GM12874 (cell line): ENCODE results near the gene WDR36.

Source experiments
- TF ChIP-seq, protein P1 (sequence below): IDR thresholded peaks from 2 replicates; pipeline ENCODE4 v1.5.1; 2011; ENCODE audit warnings: low read depth, mild to moderate bottlenecking, control low read depth, low read length, moderate library complexity; ENCODE audit not compliant: insufficient read depth

Gene WDR36

DNA sequence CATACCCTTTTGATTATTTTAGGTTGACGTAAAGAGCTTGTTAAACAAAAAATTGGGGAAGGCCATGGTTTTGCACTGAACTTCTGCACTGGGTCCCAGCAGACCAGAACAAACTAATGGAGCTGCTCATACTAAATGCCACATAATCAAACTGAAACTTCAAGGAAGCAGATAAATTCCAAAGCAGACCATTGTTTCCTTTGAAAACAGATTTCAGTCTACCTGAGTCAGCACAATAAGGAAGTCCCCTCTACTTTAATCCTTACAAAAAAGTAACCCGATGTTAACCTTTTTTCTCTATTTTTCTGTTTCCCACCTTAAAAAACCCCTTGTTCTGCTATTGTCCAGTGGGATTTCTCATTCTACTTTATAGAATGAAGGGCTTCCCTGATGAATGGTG is 39.2 kb downstream of the WDR36 start:
- TF ChIP-seq, protein P1, sequence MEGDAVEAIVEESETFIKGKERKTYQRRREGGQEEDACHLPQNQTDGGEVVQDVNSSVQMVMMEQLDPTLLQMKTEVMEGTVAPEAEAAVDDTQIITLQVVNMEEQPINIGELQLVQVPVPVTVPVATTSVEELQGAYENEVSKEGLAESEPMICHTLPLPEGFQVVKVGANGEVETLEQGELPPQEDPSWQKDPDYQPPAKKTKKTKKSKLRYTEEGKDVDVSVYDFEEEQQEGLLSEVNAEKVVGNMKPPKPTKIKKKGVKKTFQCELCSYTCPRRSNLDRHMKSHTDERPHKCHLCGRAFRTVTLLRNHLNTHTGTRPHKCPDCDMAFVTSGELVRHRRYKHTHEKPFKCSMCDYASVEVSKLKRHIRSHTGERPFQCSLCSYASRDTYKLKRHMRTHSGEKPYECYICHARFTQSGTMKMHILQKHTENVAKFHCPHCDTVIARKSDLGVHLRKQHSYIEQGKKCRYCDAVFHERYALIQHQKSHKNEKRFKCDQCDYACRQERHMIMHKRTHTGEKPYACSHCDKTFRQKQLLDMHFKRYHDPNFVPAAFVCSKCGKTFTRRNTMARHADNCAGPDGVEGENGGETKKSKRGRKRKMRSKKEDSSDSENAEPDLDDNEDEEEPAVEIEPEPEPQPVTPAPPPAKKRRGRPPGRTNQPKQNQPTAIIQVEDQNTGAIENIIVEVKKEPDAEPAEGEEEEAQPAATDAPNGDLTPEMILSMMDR: no peak

DNA sequence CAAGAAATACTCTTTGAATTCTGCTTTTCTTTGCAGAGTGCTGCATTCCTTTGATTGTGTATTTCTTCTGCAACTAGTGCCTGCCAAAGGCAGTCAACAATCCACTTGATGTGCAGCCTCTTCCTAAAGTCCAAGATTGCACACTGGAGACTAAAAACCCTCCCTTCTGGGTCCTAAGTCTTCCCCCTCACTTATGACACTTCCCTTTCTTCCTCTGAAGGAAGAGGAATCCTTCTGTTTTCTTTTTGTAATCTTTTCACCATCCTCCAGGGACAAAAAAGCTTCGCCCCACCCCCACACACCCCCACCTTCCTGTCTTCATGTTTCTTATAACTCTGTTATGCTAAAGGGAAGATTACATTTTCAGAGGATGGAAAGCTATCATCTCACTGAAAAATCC is 39.9 kb downstream of the WDR36 start:
- TF ChIP-seq, protein P1: no peak

DNA sequence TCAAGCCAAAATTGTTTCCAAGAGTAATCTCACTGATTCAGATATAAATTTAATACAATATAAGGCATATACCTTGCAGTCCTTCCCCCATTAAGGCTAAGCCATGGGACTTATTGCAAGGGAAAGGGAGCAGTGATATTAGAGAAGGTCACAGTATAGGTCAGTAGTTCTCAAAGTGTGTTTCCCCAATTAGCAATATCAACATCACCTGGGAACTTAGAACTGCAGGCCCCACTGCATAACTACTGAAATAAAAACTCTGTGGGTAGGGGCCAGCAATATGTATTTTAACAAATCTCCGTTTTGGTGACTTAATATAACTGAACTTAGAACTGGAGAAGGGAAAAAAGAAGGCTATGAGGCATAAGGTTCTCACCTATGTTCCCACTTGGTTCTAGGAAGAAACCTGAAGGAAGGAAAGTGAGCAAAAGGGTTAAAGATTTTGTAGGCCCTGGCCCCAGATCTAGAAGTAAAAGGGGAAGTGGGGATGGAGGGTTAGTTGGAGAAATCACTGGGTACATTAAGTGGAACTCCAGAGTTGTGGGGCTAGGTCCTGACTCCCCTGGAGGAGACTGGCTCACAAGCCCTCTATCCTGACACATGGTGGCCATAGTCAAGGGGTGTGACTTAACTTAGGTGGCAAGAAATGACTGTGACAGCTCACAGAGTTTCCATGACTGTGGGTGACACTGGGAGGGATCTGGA is 40.7 kb downstream of the WDR36 start:
- TF ChIP-seq, protein P1: no peak

DNA sequence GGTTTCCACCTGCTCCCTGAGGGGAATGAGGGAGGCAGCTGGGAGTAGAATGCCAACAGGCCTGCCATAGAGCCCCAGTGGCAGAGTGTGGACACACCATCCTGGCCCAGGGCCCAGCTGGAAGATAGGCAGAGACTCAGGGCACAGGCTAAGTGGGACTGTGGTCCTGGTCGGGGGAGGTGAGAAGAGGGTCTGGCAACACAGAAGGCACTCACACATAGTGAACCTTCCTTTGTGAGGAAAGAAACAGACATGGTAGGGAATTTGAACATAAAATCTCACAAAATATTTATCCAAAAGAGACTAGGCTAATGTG is 41.2 kb downstream of the WDR36 start:
- TF ChIP-seq, protein P1: no peak

DNA sequence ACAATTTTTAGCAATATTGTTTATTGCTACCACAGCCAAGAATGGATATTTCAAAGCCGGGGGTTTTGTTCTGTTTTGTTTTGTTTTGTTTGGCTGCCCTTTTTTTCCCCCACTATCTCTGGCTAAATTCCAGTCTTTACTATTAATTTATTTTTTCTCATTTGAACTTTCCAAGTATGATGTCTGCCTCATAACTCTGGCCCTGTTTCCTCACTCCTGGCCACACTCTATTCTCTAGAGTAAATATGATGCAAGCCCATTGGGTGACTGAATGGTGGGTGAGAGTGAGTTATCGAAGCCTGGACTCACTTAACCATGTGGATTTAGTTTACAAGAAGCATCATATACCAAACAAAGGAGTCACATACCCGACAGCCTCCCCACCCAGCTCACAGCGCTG is 41.9 kb downstream of the WDR36 start:
- TF ChIP-seq, protein P1: no peak

DNA sequence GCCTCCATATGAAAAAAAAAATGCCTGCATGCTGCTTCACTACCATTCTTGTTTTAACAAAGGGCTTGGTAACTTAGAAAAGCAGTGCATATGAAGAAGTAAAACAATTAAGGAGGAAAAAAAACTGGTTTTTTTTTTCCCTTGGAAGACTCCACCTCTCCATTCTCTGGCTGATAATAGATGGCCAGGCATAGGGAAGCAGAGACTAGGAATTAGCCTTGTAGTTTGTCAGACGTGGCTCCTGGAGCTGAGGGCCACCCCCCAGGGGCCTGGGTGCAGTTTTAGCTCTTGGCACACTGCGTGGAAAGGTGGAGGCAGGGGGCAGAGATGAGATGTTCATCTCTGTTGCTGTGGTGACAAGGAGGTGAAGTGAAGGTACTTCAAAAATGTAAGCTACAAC is 42.7 kb downstream of the WDR36 start:
- TF ChIP-seq, protein P1: no peak

DNA sequence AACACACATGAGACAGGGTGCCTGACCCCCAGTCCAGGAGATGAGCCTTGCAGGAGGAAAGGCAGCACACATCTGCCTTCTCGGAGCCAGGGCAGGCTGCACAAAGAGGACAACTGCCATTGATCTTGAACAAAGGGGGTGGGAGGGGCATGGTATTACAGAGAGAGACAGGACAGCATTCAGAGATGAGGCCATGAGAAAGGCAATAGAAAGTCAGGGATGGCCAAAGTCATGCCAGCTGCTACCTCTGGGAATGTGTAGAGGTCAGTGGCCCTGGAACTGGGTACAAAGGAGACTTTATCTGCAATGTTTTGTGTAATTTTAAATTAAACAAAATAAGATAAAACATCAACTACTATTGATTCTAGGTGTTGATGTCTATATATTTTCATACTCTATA is 43.2 kb downstream of the WDR36 start:
- TF ChIP-seq, protein P1: no peak
